Esophagus (tissue), 2 donors: ENCODE data around the gene NARF. TPM values are rescaled to one million over a fixed set of nuclear protein-coding genes. Genes with fewer than 3 reads are reported as not detected.
A peak's percentile ranks its signal among the peaks of the same experiment; 100 is the strongest.
"Not testable (repeated sequence)": the region's sequence is repeated elsewhere in the genome, so short reads cannot be mapped to it uniquely, and the experiment has no call there.

ENCODE experiments used
- H3K27ac ChIP-seq, 2 donors: one replicate each; pipeline ENCODE4 v1.5.1; 2013; ENCODE audit warnings: low read depth in 2 of 2, mild to moderate bottlenecking in 2 of 2, inconsistent platforms in 1 of 2, low read length in 1 of 2, moderate library complexity in 1 of 2
- H3K27me3 ChIP-seq, 2 donors: one replicate each; pipeline ENCODE4 v1.6.1; 2013; ENCODE audit warnings: low read length in 2 of 2, control low read depth in 1 of 2, mild to moderate bottlenecking in 1 of 2; ENCODE audit not compliant: insufficient read depth in 2 of 2, control insufficient read depth in 1 of 2
- H3K36me3 ChIP-seq, 2 donors: one replicate each; pipeline ENCODE4 v1.6.1; 2013; ENCODE audit warnings: low read length in 1 of 2; ENCODE audit not compliant: control insufficient read depth in 2 of 2, insufficient read depth in 2 of 2
- H3K4me1 ChIP-seq, 2 donors: one replicate each; pipeline ENCODE4 v1.6.1; 2013; ENCODE audit warnings: low read length in 1 of 2; ENCODE audit not compliant: control insufficient read depth in 2 of 2, insufficient read depth in 2 of 2
- H3K4me3 ChIP-seq, 2 donors: one replicate each; pipeline ENCODE4 v1.5.1; 2013; ENCODE audit warnings: low read length in 2 of 2, mild to moderate bottlenecking in 2 of 2, low read depth in 1 of 2, moderate library complexity in 1 of 2
- H3K9me3 ChIP-seq, 2 donors: one replicate each; pipeline ENCODE4 v1.6.1; 2013; ENCODE audit warnings: mild to moderate bottlenecking in 2 of 2, low read depth in 1 of 2, low read length in 1 of 2, moderate library complexity in 1 of 2; ENCODE audit not compliant: control insufficient read depth in 2 of 2, insufficient read depth in 1 of 2
- WGBS, 2 donors: extraction: QIAGEN DNeasy Blood & Tissue Kit; methylation state at CpG; one replicate each; pipeline ENCODE4 v1.1.7; 2013; 5-methylcytosine and 5-hydroxymethylcytosine counted together
- polyA plus RNA-seq, 2 donors: library from polyadenylated mRNA; stranded (reverse); fragments of 200-250 nt; gene quantifications; one replicate each; pipeline ENCODE4 v1.2.3, GENCODE V29; 2013
- donor health status: healthy with polysubstance abuse.
- donor health status: Bipolar disorder and iron deficiency.

NARF gene
- polyA plus RNA-seq = 10 to 100 TPM; 31.1 to 53.3 TPM

DNA sequence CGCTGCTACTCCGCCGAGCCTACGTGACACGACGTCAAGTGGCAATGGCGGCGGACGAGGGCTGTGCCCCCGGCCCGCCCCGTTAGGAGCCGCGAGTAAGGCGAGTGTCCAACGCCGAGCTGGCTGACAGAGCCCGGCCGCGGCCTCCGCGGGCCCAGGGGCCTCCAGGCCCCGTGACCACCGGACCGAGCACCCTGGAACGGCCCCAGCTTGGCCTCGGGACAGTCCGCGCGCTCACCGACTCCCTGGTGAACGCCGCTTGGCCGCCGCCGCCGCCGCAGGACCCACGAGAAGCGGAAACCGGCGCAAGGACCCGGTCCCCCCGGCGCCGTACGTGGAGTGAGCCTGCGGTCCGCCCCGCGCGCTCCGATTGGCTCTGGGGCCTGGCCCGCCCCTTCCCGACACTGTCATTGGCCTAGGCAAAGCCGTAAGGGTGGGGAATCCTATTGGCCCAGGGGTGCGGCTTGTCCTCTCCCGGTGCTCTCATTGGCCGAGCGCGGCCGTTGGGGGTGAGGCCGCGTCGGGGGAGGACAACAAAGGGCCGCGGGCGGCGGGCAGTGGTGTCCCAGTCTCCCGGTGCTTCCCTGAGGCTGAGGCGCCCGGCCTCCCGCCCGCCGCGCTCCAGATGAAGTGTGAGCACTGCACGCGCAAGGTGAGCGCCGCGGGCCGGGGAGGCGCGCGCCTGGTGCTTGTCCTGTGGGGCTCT, at the start of gene NARF:
Gene NARF (plus strand): TSS at position 563 of the 706 bp plus-strand sequence. CDS start 63 bp downstream, at position 626.
- peak within 1 kb of the TSS; percentile 100 for H3K27ac ChIP-seq
- WGBS, 2 donors = 1% methylated on average over 53 to 85 of the region's 85 CpGs
- no peaks in the 10 kb centered on the region for H3K27me3 ChIP-seq
- H3K36me3 ChIP-seq = peaks cover under 1 to 19% of the 10 kb centered on the region in 2 donors
- peak within 1 kb of the TSS; percentile 76 to 92 for H3K4me3 ChIP-seq
- H3K4me1 ChIP-seq = peaks cover 0 to 8% of the 10 kb centered on the region in 2 donors
- H3K9me3 ChIP-seq = no peaks in the 10 kb centered on the region

DNA sequence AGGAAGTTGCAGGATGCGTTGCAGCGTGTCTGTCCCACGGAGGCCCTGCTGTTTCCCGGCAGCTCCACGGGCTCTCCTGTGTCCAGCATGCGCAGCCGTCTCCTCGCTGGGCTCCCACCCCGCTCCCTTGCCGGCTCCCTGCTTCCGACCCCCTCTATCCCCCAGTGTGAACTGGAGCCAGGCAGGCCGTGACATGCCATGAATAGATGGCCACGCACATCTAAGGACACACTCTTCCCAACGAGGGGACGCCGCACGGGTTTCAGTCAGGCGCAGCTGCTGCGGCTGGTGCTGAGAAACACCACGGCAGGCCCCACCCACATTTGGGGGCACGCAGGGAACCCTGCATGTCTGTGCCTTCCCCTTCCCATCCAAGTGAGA, 49.6 kb upstream of the NARF start:
- Histone ChIP-seq H3K27me3 (no peaks in the 10 kb centered on the region), H3K4me1 (peaks cover 0 to 4% of the 10 kb centered on the region in 2 donors), H3K9me3 (no peaks in the 10 kb centered on the region), H3K27ac (no peak overlapping the region), H3K36me3 (peaks cover 2 to 9% of the 10 kb centered on the region in 2 donors), H3K4me3 (no peak overlapping the region)
- 93 to 96% methylated on average over 21 of the region's 21 CpGs for WGBS, 2 donors

- Histone ChIP-seq H3K4me1 (peaks cover 0 to 2% of the 10 kb centered on the region in 2 donors), H3K9me3 (no peaks in the 10 kb centered on the region), H3K36me3 (peaks cover 0 to 9% of the 10 kb centered on the region in 2 donors), H3K4me3 (no peak overlapping the region), H3K27ac (no peak overlapping the region), H3K27me3 (no peaks in the 10 kb centered on the region)
- WGBS, 2 donors = 92% methylated on average over 14 of the region's 14 CpGs
Measured at GRCh38 chr17:82410014-82410716, 48.4 kb upstream of the NARF start.

GRCh38 chr17:82411396-82412053, 47.0 kb upstream of the NARF start:
- Histone ChIP-seq H3K36me3 (peaks cover 0 to 9% of the 10 kb centered on the region in 2 donors), H3K9me3 (no peaks in the 10 kb centered on the region), H3K27ac (no peak overlapping the region), H3K27me3 (no peaks in the 10 kb centered on the region), H3K4me1 (peaks cover 0 to 2% of the 10 kb centered on the region in 2 donors), H3K4me3 (no peak overlapping the region)
- 93 to 95% methylated on average over 24 of the region's 24 CpGs for WGBS, 2 donors

- H3K4me1 ChIP-seq, H3K27ac ChIP-seq, H3K27me3 ChIP-seq, H3K36me3 ChIP-seq, H3K9me3 ChIP-seq, H3K4me3 ChIP-seq: not testable (repeated sequence)
- 90 to 95% methylated on average over 15 to 16 of the region's 16 CpGs for WGBS, 2 donors
Measured at GRCh38 chr17:82412081-82412480, 46.5 kb upstream of the NARF start.

DNA sequence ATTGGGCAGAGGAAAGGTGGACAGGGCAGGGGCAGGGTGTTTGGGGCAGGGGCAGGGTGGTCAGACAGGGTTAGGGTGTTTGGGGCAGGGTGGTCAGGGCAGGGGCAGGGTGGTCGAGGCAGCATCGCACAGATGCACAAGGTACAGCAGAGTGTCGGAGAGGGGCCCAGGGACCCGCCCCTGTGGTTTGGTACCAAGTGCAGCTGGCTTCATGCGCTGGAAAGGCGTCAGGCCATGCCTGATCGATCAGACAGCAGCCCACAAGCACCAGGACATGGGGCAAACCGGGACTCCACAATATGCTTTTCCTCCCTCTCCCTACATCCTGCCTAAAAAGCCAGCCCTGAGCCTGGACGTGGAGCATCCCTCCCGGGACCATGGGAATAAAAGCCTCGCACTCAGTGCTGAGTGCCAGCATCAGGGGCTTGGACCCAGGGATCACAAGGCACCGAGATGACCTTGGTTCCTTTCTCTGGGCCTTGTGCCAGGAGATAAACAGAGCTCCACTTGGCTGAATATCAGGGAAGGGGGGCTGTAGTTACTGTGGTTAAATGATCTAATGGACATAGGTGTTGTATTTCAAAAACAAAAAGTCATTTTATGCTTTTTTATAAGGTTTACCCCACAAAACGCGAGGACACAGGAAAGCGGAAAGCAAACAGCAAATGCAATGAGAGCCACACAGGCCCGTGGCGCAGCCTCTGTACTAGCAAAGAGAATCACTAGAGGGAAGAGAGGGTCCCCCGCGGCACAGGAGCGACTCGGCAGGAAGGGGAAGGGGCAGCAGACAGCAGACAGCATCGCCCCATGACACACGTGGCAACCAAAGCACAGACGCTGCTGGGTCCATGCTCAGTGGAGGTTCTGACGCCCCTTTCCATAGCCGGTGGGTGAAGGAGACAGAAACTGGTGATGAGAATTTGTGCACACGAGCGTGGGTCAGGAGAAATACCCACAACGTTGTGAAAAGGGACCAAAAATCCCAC, 45.7 kb upstream of the NARF start:
- WGBS, 2 donors = 79 to 90% methylated on average over 28 to 29 of the region's 29 CpGs
- Histone ChIP-seq H3K9me3 (no peaks in the 10 kb centered on the region), H3K36me3 (peaks cover 0 to 9% of the 10 kb centered on the region in 2 donors), H3K4me3 (no peak overlapping the region), H3K27me3 (no peaks in the 10 kb centered on the region), H3K27ac (no peak overlapping the region), H3K4me1 (peaks cover under 1 to 2% of the 10 kb centered on the region in 2 donors)

GRCh38 chr17:82414548-82415281, 43.8 kb upstream of the NARF start:
- WGBS, 2 donors = 24 to 26% methylated on average over 38 of the region's 38 CpGs

DNA sequence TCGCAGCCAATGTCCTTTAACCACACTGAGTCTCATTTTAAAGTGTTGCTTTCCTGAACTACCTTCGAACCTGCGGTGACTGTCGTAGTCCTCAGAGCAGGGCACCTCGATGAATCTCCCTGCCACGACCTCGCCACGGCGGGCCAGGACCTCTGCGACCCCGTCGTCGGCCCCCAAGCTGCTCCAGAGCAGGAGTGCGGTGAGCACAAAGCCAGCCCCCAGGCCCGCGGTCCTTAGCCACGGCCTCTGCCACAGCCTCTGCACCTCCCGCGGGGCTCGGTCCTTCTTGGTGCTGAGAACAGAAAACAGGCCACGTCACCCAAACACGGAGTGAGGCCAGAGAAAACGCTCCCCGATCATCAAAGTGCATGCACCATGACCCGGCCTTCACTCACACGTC, 43.2 kb upstream of the NARF start:
- peaks cover 2 to 3% of the 10 kb centered on the region in 2 donors for H3K4me1 ChIP-seq
- H3K27ac ChIP-seq = no peak overlapping the region
- no peaks in the 10 kb centered on the region for H3K9me3 ChIP-seq
- H3K27me3 ChIP-seq = no peaks in the 10 kb centered on the region
- 92 to 94% methylated on average over 25 to 26 of the region's 26 CpGs for WGBS, 2 donors
- H3K4me3 ChIP-seq = no peak overlapping the region
- peaks cover 0 to 5% of the 10 kb centered on the region in 2 donors for H3K36me3 ChIP-seq

More at GRCh38 chr17:82414548-82415281, 43.8 kb upstream of the NARF start:
- H3K36me3 ChIP-seq = peaks cover 0 to 5% of the 10 kb centered on the region in 2 donors
- no peak overlapping the region for H3K27ac ChIP-seq
- no peaks in the 10 kb centered on the region for H3K27me3 ChIP-seq
- peaks cover 2 to 3% of the 10 kb centered on the region in 2 donors for H3K4me1 ChIP-seq
- no peaks in the 10 kb centered on the region for H3K9me3 ChIP-seq
- no peak overlapping the region for H3K4me3 ChIP-seq
